ENCODE results near the gene WDR31.

DNA sequence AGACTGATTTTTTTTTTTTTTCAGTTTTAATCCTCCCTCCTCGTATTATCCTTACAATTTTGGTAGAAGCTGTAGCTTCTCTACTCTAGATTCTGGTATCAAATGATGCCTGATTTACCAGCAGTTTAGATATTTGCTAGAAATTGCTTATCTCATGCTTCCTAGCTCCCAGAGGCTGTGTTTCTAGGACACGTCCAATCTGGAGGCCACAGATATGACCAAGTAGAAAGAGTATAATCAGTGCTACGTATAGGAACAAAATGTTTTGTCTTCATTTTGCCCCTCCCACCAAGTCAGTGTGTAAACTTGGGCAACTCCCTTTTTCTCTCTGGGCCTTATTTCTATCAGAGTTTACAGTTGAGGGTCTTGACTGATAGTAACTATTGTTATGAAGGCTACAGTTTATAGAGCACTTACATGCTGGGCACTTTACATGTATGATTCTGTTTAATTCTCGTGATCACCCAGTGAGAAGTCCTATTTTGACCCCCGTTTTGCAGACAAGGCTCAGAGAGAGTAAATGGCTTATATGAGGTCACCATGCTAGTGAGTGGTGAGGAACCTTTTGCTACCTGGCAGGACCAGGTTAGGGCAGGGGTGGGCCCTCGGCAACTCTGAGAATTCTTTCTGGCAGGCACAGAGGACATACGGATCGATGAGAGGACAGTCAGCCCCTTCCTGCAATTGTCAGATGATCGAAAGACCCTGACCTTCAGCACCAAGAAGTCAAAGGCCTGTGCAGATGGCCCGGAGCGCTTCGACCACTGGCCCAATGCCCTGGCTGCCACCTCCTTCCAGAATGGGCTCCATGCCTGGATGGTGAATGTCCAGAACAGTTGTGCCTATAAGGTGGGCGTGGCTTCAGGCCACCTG, 29.1 kb upstream of the WDR31 start:
- TF ChIP-seq, protein P1, sequence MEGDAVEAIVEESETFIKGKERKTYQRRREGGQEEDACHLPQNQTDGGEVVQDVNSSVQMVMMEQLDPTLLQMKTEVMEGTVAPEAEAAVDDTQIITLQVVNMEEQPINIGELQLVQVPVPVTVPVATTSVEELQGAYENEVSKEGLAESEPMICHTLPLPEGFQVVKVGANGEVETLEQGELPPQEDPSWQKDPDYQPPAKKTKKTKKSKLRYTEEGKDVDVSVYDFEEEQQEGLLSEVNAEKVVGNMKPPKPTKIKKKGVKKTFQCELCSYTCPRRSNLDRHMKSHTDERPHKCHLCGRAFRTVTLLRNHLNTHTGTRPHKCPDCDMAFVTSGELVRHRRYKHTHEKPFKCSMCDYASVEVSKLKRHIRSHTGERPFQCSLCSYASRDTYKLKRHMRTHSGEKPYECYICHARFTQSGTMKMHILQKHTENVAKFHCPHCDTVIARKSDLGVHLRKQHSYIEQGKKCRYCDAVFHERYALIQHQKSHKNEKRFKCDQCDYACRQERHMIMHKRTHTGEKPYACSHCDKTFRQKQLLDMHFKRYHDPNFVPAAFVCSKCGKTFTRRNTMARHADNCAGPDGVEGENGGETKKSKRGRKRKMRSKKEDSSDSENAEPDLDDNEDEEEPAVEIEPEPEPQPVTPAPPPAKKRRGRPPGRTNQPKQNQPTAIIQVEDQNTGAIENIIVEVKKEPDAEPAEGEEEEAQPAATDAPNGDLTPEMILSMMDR (IDR thresholded peaks at IDR 0.05): no peak
- TF ChIP-seq POLR2A (IDR thresholded peaks at IDR 0.05): no peak

All from lower leg skin (tissue), 3 donors.